Gastrocnemius medialis (tissue), 4 donors: ENCODE results near the gene KCNQ1. TPM values are rescaled to one million over a fixed set of nuclear protein-coding genes. Genes with fewer than 3 reads are reported as not detected.
A peak's percentile ranks its signal among the peaks of the same experiment; 100 is the strongest.

Experiments
- ATAC-seq, 2 donors: fragments of 150-250 bp; one replicate each; pipeline ENCODE4 v1.9.1; 2016
- DNase-seq, 2 donors: peaks; one replicate each; pipeline ENCODE4 v3.0.0-alpha.2; 2019
- H3K27ac ChIP-seq, 4 donors: fragments of 200-600 bp; sonication (generic); 1 replicate in 1 of 4; 2 replicates in 3 of 4; pipeline ENCODE4 v1.5.1; 2016 to 2018; ENCODE audit warnings: mild to moderate bottlenecking in 2 of 4, moderate library complexity in 1 of 4
- H3K27me3 ChIP-seq, 3 donors: fragments of 200-600 bp; sonication (generic) in 2 of 3; 1 replicate in 1 of 3; 2 replicates in 2 of 3; pipeline versions ENCODE4 v1.5.1 to v1.6.0; 2016 to 2019; ENCODE audit warnings: mild to moderate bottlenecking in 1 of 3, moderate library complexity in 1 of 3
- H3K36me3 ChIP-seq, 2 donors: fragments of 200-600 bp; sonication (generic) in 1 of 2; one replicate each; pipeline ENCODE4 v1.5.1; 2017 to 2018
- H3K4me1 ChIP-seq, 2 donors: fragments of 200-600 bp; sonication (generic) in 1 of 2; one replicate each; pipeline ENCODE4 v1.5.1; 2016 to 2017; ENCODE audit warnings: mild to moderate bottlenecking in 2 of 2
- H3K4me3 ChIP-seq, 4 donors: fragments of 200-600 bp; sonication (generic) in 3 of 4; 1 replicate in 1 of 4; 2 replicates in 3 of 4; pipeline ENCODE4 v1.5.1; 2016 to 2019; ENCODE audit warnings: mild to moderate bottlenecking in 2 of 4
- H3K9me3 ChIP-seq, 3 donors: fragments of 200-600 bp; sonication (generic) in 2 of 3; 1 replicate in 1 of 3; 2 replicates in 2 of 3; pipeline ENCODE4 v1.5.1; 2016 to 2019
- POLR2A ChIP-seq, 2 donors: fragments of 450-650 bp; IDR thresholded peaks; one replicate each; pipeline ENCODE4 v1.6.1; 2017; ENCODE audit warnings: antibody characterized with exemption in 2 of 2, mild to moderate bottlenecking in 2 of 2, moderate library complexity in 2 of 2
- in situ Hi-C, 4 donors: fragments of 200-750 bp; cut with MboI; loops; one replicate each; pipeline versions ENCODE4 v1.15.0 to v1.8.0; 2017; ENCODE audit warnings: low sequenced_read_pairs in 4 of 4
- intact Hi-C: fragments of 100-400 bp; cut with DNase I; formaldehyde crosslinking; loops from one replicate; pipeline ENCODE4 v1.15.1; 2023; ENCODE audit warnings: low total_unique reads
- total RNA-seq, 4 donors: library from RNA; depleted of rRNA; stranded (reverse); fragments of >200 nt; gene quantifications; one replicate each; pipeline versions ENCODE4 v1.1.0 to v1.2.3, GENCODE V29; 2016
- TF ChIP-seq, protein P1 (sequence below), 5 experiments: fragments of 450-650 bp in 3 of 5; fragments of 200-600 bp in 2 of 5; sonication (generic) in 2 of 5; IDR thresholded peaks in 4 of 5; conservative IDR thresholded peaks in 1 of 5; 1 replicate in 4 of 5; 2 replicates in 1 of 5; pipeline ENCODE4 v1.5.1; 2016 to 2019; ENCODE audit warnings: antibody characterized with exemption in 5 of 5, mild to moderate bottlenecking in 3 of 5, moderate library complexity in 3 of 5

The KCNQ1 gene
- total RNA-seq, 4 donors from 2014 or later, result 0.15 to 1.00 (median 0.67) TPM

GRCh38 chr11:2806351-2807024 lies 361.7 kb downstream of the KCNQ1 start:
- Histone ChIP-seq H3K36me3 (no peaks in the 10 kb centered on the region), H3K4me1 (peaks cover 7 to 12% of the 10 kb centered on the region in 2 donors), H3K27me3 (peaks cover 4 to 11% (median 10%) of the 10 kb centered on the region in 3 donors), H3K4me3 (no peak overlapping the region), H3K27ac (peak overlapping the region; percentile 18 to 64 (median 32)), H3K9me3 (no peaks in the 10 kb centered on the region)
- ATAC-seq (no peak), DNase-seq (peak; percentile 1 to 8)
- intact Hi-C loops, result no loop called here
- in situ Hi-C loops, result no loop called here
- TF ChIP-seq POLR2A (IDR thresholded peaks at IDR 0.05), result no peak
- TF ChIP-seq, protein P1, sequence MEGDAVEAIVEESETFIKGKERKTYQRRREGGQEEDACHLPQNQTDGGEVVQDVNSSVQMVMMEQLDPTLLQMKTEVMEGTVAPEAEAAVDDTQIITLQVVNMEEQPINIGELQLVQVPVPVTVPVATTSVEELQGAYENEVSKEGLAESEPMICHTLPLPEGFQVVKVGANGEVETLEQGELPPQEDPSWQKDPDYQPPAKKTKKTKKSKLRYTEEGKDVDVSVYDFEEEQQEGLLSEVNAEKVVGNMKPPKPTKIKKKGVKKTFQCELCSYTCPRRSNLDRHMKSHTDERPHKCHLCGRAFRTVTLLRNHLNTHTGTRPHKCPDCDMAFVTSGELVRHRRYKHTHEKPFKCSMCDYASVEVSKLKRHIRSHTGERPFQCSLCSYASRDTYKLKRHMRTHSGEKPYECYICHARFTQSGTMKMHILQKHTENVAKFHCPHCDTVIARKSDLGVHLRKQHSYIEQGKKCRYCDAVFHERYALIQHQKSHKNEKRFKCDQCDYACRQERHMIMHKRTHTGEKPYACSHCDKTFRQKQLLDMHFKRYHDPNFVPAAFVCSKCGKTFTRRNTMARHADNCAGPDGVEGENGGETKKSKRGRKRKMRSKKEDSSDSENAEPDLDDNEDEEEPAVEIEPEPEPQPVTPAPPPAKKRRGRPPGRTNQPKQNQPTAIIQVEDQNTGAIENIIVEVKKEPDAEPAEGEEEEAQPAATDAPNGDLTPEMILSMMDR (IDR thresholded peaks at IDR 0.05 in 4 of 5, conservative IDR thresholded peaks at IDR 0.05 in 1 of 5), result no peak

DNA sequence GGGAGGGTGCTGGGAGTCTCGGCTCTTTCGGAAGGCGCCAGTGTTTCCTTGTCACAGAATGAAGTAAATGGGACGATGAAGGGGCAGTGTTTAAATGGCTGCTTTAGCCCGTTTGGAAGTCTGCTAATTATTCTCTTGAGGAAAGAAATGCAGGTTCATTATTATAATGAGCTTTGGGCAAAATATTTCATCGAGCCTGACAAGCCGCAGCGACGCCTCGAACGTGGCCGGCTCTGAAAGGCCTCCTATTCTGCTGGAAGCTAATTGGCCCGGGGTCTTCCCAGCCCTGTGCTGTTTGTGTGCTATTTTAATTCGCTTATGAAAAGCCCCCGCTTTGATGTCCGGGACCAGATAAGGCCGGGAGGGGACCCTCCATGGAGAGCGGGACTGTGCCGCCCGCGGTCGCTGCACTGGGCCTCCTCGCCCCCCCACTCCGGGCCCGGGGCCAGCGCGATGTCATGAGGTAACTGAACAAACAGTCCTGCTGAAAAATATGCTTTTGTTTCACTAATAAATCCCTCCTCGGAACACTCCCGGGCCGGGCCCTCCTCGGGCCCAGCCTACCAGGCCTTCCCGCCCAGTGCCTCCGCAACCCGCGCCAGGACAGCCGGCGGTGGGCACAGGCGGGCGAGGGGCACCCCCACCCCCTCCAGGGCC lies 362.3 kb downstream of the KCNQ1 start:
- peak overlapping the region; percentile 43 to 65 (median 62) for H3K27ac ChIP-seq
- H3K9me3 ChIP-seq, result no peaks in the 10 kb centered on the region
- H3K27me3 ChIP-seq, result peaks cover 4 to 11% (median 10%) of the 10 kb centered on the region in 3 donors
- in situ Hi-C loops (no loop called here), intact Hi-C loops (no loop called here)
- TF ChIP-seq, protein P1 (IDR thresholded peaks at IDR 0.05 in 4 of 5, conservative IDR thresholded peaks at IDR 0.05 in 1 of 5), result no peak
- TF ChIP-seq POLR2A (IDR thresholded peaks at IDR 0.05), result no peak
- DNase-seq (peak; percentile 15 to 37), ATAC-seq (peak in 1 of 2 donors; percentile 48)
- H3K36me3 ChIP-seq, result no peaks in the 10 kb centered on the region
- no peak overlapping the region for H3K4me3 ChIP-seq
- H3K4me1 ChIP-seq, result peaks cover 7 to 12% of the 10 kb centered on the region in 2 donors

- Histone ChIP-seq H3K36me3 (no peaks in the 10 kb centered on the region), H3K9me3 (no peaks in the 10 kb centered on the region), H3K4me1 (peaks cover 9 to 16% of the 10 kb centered on the region in 2 donors), H3K27me3 (peaks cover 4 to 11% (median 10%) of the 10 kb centered on the region in 3 donors), H3K4me3 (no peak overlapping the region), H3K27ac (peak overlapping the region; percentile 43 to 65 (median 62))
- TF ChIP-seq POLR2A (IDR thresholded peaks at IDR 0.05), result no peak
- TF ChIP-seq, protein P1 (IDR thresholded peaks at IDR 0.05 in 4 of 5, conservative IDR thresholded peaks at IDR 0.05 in 1 of 5), result no peak
- intact Hi-C loops, result no loop called here
- no peak for ATAC-seq
- peak; percentile 1 to 3 for DNase-seq
- in situ Hi-C loops, result no loop called here
Observed at GRCh38 chr11:2807801-2808241, 363.0 kb downstream of the KCNQ1 start.

GRCh38 chr11:2808850-2809846 lies 364.3 kb downstream of the KCNQ1 start:
- ATAC-seq (no peak), DNase-seq (peak in 1 of 2 donors; percentile 6)
- Histone ChIP-seq H3K4me3 (no peak overlapping the region), H3K9me3 (no peaks in the 10 kb centered on the region), H3K36me3 (no peaks in the 10 kb centered on the region), H3K4me1 (peaks cover 11 to 16% of the 10 kb centered on the region in 2 donors), H3K27me3 (peaks cover 4 to 11% (median 10%) of the 10 kb centered on the region in 3 donors), H3K27ac (no peak overlapping the region)
- in situ Hi-C loops, result no loop called here
- intact Hi-C loops, result no loop called here
- TF ChIP-seq, protein P1 (IDR thresholded peaks at IDR 0.05 in 4 of 5, conservative IDR thresholded peaks at IDR 0.05 in 1 of 5), result no peak
- no peak for TF ChIP-seq POLR2A (IDR thresholded peaks at IDR 0.05)
